HG03196 (cell line): ENCODE measurements around the gene DDC.

Source experiments
- ATAC-seq: cut with Tn5 transposase; IDR thresholded peaks from one replicate; pipeline ENCODE4 v1.9.1; 2021; ENCODE audit not compliant: unreplicated experiment

Gene DDC

DNA sequence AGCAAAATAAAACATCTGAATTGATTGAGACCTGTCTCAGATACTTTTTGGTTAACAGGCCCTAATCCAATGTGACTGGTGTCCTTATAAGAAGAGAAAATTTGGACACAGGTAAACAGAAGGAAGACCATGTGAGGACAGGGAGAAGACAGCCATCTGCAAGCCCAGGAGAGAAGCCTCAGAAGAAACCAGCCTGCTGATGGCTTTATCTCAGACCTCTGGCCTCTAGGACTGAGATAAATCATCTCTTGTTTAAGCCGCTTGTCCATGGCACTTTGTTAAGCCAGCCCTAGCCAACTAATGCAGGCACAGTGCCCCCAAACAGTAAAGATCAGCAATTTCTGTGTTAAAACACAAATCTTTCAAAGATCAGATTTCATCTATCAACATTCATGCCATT, 73.3 kb downstream of the DDC start:
- no peak for ATAC-seq

GRCh38 chr7:50491209-50491608, 74.0 kb downstream of the DDC start:
- ATAC-seq: no peak

- no peak for ATAC-seq
Observed at GRCh38 chr7:50488379-50488778, 76.8 kb downstream of the DDC start.

GRCh38 chr7:50486512-50486911, 78.7 kb downstream of the DDC start:
- no peak for ATAC-seq

DNA sequence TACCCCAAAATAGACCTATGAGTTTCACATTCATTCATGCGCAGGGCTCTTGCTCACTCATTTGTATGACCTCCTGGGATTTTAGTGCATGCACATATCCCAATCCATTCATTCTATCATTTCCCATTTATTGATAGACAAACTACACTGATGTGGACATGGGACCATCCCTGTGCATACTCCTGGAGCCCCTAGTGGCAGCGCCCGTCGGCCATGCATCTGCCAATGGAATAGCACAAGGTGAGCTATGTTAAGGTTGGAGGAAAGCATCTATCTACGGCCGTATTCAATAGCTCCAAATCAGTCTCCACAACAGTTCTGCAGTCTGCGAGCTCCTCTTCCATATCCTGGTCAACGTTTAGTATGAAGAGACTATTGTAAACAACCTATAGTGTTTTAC, 83.3 kb downstream of the DDC start:
- no peak for ATAC-seq

DNA sequence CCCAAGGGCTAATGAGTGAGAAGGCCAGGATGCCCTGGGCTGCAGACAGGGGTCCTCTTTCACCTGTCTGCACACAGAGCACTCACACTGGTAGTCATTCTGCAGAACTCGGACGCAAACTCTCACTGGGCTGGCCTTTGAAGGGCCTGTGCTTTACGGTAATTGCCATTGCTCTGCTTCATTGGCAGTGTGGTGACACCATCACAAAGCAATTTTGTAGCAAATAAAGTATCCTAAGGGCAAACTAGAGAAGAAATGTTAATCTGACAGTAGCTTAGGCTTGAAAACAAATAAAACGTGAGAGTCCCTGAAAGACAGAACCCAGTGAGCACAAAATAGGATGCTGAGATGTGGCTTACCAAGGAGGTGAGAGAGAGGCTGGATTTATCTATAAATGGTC, 84.4 kb downstream of the DDC start:
- no peak for ATAC-seq

- ATAC-seq: no peak
Observed at GRCh38 chr7:50479743-50480517, 85.3 kb downstream of the DDC start.

DNA sequence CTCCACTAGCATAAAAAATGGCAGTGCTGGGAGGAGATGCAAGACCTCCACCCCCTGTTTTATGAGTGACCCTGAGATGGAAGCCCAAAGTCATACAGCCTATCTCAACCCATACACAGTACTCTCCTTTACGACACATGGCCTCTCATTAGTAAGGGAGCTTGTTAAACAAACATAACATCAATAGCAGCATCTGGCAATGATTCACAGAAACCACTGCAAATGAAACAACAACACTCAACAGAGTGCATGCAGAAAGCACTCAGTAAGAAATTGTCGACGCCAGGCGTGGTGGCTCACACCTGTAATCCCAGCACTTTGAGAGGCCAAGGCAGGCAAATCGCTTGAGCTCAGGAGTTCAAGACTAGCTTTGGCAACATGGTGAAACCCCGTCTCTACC, 87.6 kb downstream of the DDC start:
- ATAC-seq: no peak

- no peak for ATAC-seq
Observed at GRCh38 chr7:50476953-50477625, 88.1 kb downstream of the DDC start.

DNA sequence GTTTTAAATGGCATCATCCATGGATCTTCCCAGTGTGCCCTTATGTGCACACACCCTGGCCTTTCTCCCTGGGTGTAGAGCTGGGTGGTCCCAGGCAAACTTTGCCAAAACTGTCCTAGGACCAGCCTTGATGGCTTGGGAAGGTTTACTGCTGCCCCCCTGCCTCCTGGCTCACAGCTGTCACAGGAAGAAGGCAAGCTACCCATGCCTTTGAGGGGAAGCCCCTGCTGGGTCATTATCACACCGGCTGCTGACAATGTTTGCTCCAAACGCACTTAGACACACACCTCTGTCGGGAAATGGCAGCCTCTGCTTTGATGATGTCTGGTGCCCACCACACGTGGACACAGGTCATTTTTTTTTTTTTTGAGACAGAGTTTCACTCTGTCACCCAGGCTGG, 89.9 kb downstream of the DDC start:
- ATAC-seq: no peak

DNA sequence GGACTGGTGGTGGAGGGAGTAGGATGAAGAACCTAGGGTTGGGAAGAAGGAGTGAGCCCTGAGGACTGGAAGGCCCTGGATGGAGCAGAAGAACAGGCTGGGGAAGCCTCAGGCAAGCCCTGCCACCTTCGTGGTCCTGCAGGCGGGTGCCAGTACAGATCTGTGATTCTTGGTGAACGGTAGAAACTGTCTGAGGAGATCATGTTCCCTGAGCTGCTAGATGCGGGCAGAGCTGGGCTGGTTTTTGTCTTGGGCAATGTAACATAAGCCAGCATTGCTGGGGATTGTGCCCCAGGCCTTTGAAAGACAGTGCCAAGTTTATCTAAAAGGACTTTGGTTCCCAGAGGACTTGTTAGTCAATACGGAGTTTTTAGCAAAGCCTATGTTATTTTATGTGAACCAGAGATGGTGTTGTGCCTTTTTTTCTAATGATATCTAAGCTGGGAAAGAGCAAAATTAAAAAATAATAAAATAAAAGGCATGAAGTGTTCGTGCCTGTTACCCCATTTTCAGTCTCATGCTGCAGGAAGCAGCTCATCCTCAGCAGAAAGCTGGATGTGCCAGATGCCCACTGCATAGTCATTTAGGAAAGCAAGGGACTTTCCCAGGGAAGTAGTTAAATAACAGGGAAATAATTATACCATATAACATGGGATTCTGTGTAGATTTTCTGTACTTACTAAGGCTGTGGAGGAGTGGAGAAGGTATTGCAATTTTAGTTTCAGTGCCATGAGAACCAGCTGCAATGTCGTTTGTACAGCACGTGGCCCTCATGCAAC, 90.6 kb downstream of the DDC start:
- ATAC-seq: no peak

GRCh38 chr7:50473531-50473930, 91.7 kb downstream of the DDC start:
- no peak for ATAC-seq

GRCh38 chr7:50472427-50472826, 92.8 kb downstream of the DDC start:
- ATAC-seq: no peak

GRCh38 chr7:50471970-50472369, 93.2 kb downstream of the DDC start:
- ATAC-seq: no peak

DNA sequence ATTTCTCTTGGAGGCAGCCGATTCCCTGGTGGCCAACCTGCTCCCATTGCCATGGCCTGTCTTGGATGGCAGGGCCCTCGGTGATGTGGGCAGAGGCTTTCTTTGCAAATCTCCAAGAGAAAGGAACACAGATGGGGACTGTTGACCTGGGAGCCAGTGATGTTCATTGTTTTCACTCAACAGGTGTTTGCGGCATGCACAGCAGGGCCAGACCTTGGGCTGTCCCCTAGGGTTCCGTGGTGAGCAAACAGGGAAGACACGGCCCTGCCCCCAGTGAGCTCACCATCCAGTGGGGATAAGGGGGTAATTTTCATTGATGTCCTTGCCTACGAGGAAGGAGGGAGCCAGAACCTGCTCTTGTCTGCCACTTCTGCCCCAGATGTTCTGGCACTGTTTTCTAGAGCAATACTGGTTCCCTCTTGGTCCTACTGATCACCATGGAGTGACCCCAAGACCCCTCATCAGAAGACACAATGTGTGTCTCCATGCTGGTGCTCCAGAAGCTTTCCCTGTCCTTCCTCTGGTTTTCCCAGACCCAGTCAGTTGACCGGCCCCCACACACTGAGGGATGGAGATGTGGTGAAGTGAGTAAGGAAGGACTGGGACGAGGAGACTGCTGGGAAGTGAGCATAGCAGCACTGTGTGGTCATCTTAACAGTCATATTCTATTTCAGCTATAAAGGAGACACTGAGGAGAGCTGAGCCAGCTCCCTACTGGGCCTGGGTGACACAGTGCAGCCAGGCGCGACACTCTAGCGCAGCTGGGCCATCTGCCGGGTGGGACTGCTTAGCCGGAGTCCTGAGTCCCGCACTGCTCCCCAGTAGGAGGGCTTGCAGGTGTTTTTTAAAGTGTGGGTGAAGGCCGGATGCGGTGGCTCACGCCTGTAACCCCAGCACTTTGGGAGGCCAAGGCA, 94.7 kb downstream of the DDC start:
- no peak for ATAC-seq

DNA sequence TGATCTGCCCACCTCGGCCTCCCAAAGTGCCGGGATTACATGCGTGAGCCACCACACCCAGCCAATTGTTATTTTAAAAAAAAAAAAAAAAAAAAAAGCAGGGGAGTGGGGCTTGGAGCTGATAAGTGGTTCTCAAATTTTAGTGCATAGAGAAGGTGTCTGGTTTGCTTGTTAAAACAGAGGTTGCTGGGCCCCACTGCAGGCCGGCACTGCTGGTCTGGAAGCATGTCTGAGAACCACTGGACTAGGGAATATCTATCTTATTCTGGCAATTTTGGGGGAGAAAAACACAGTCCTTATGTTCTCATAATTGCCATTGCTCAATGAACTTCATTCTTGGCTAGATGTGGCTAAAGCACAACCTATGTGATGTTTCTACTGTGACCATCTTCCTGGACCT, 96.0 kb downstream of the DDC start:
- no peak for ATAC-seq

- ATAC-seq: no peak
Observed at GRCh38 chr7:50467817-50468610, 97.2 kb downstream of the DDC start.

GRCh38 chr7:50466815-50467585, 98.2 kb downstream of the DDC start:
- no peak for ATAC-seq

DNA sequence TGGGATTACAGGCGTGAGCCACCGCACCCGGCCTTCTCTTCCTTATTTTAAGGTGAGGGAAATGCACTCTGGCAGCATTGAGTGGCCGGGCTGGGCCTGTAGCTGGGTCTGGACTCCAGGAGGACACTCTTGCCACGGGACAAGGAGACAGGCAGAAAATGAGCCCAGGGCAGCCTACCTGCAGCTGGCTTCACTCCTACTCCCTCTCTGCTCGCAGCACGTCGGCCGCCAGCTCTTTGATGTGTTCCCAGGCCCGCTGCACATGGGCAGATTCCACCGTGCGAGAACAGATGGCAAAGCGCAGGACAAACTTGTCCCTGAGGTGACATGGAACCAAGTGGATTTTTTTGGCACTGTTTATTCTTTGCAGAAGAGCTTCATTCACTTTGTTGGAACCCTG, 102.2 kb downstream of the DDC start:
- ATAC-seq: no peak
